GM12874 (cell line): ENCODE measurements around the gene MAP3K20.

ENCODE experiments used
- CTCF ChIP-seq: IDR thresholded peaks from 2 replicates; pipeline ENCODE4 v1.5.1; 2011; ENCODE audit warnings: low read depth, mild to moderate bottlenecking, control low read depth, low read length, moderate library complexity; ENCODE audit not compliant: insufficient read depth

The MAP3K20 gene

GRCh38 chr2:173134703-173135102 lies 59.1 kb downstream of the MAP3K20 start:
- no peak for TF ChIP-seq CTCF

- no peak for TF ChIP-seq CTCF
Measured at GRCh38 chr2:173136067-173136466, 60.4 kb downstream of the MAP3K20 start.

- TF ChIP-seq CTCF, result no peak
Measured at GRCh38 chr2:173136599-173136998, 61.0 kb downstream of the MAP3K20 start.

- no peak for TF ChIP-seq CTCF
Measured at GRCh38 chr2:173137610-173138009, 62.0 kb downstream of the MAP3K20 start.

GRCh38 chr2:173138962-173139361 lies 63.3 kb downstream of the MAP3K20 start:
- no peak for TF ChIP-seq CTCF

GRCh38 chr2:173141666-173142065 lies 66.0 kb downstream of the MAP3K20 start:
- no peak for TF ChIP-seq CTCF

- no peak for TF ChIP-seq CTCF
Measured at GRCh38 chr2:173145454-173145853, 69.8 kb downstream of the MAP3K20 start.

GRCh38 chr2:173146590-173146989 lies 70.9 kb downstream of the MAP3K20 start:
- TF ChIP-seq CTCF, result no peak
